D721Med (cell line): ENCODE results near the gene GLIS1.

ENCODE experiments used
- DNase-seq: peaks from one replicate; pipeline ENCODE4 v3.0.0; 2011; ENCODE audit warnings: low spot score; ENCODE audit not compliant: insufficient read length
- FAIRE-seq: peaks from 2 replicates; lab custom pipeline; 2011; peaks lifted over from hg19 to GRCh38; lab: Jason Lieb, UNC
- CTCF ChIP-seq: IDR thresholded peaks from 2 replicates; pipeline ENCODE4 v1.5.1; 2012; ENCODE audit warnings: mild to moderate bottlenecking, control low read depth; ENCODE audit not compliant: insufficient read depth; ENCODE audit errors: missing control alignments

Gene GLIS1

GRCh38 chr1:53505891-53506290 lies 233.1 kb downstream of the GLIS1 start:
- no peak for DNase-seq
- no peak for FAIRE-seq
- TF ChIP-seq CTCF: no peak

GRCh38 chr1:53505401-53505800 lies 233.6 kb downstream of the GLIS1 start:
- DNase-seq: no peak
- no peak for TF ChIP-seq CTCF
- FAIRE-seq: no peak

- no peak for FAIRE-seq
- no peak for TF ChIP-seq CTCF
- no peak for DNase-seq
Observed at GRCh38 chr1:53504901-53505300, 234.1 kb downstream of the GLIS1 start.

- no peak for DNase-seq
- FAIRE-seq: no peak
- peak; percentile 20 for TF ChIP-seq CTCF
Observed at GRCh38 chr1:53503433-53504217, 235.3 kb downstream of the GLIS1 start.

- TF ChIP-seq CTCF: no peak
- DNase-seq: peak; percentile 61
- FAIRE-seq: no peak
Observed at GRCh38 chr1:53502641-53503432, 236.1 kb downstream of the GLIS1 start.

GRCh38 chr1:53501065-53502005 lies 237.6 kb downstream of the GLIS1 start:
- DNase-seq (no peak), FAIRE-seq (no peak)

More at GRCh38 chr1:53501065-53502005, 237.6 kb downstream of the GLIS1 start:
- TF ChIP-seq CTCF: no peak
